Left lung (tissue), 10 donors: Measurements from ENCODE around the gene HOXA5. TPM values are rescaled to one million over a fixed set of nuclear protein-coding genes. Genes with fewer than 3 reads are reported as not detected.

ENCODE experiments used
- ATAC-seq: fragments of 200-7000 bp; cut with Tn5 transposase; one replicate; pipeline ENCODE4 v1.9.1; 2020; ENCODE audit warnings: moderate library complexity
- DNase-seq, 4 donors: peaks; one replicate each; pipeline ENCODE4 v3.0.0-alpha.2; 2013 to 2020
- H3K27ac ChIP-seq, 2 donors: fragments of 200-600 bp; sonication (generic) in 1 of 2; one replicate each; pipeline versions ENCODE4 v1.5.0 to v1.8.0; 2020 to 2021
- H3K27me3 ChIP-seq, 2 donors: fragments of 200-600 bp; sonication (generic) in 1 of 2; one replicate each; pipeline versions ENCODE4 v1.5.0 to v1.8.0; 2020 to 2021
- H3K36me3 ChIP-seq, 2 donors: fragments of 200-600 bp; sonication (generic) in 1 of 2; one replicate each; pipeline versions ENCODE4 v1.5.0 to v1.8.0; 2020 to 2021
- H3K4me1 ChIP-seq, 2 donors: fragments of 200-600 bp; one replicate each; pipeline ENCODE4 v1.8.0; 2021
- H3K4me3 ChIP-seq, 2 donors: fragments of 200-600 bp; sonication (generic) in 1 of 2; one replicate each; pipeline versions ENCODE4 v1.5.0 to v1.8.0; 2020 to 2021; ENCODE audit warnings: mild to moderate bottlenecking in 1 of 2
- H3K9me3 ChIP-seq, 2 donors: fragments of 200-600 bp; sonication (generic) in 1 of 2; one replicate each; pipeline versions ENCODE4 v1.5.0 to v1.8.0; 2020 to 2021
- CTCF ChIP-seq, 2 donors: fragments of 200-600 bp; sonication (generic) in 1 of 2; IDR thresholded peaks; one replicate each; pipeline versions ENCODE4 v1.5.0 to v1.8.0; 2021; ENCODE audit warnings: antibody characterized with exemption in 2 of 2
- intact Hi-C, 2 donors: fragments of 100-400 bp; cut with DNase I; formaldehyde crosslinking; loops; one replicate each; pipeline versions ENCODE4 v1.11.2 to v1.14.2; 2022
- polyA plus RNA-seq, 6 donors: library from polyadenylated mRNA; unstranded; fragments of 120-200 nt; gene quantifications; one replicate each; pipeline ENCODE4 v1.2.1, GENCODE V29; 2013; ENCODE audit not compliant: insufficient read length in 6 of 6
- total RNA-seq, 2 donors: library from RNA; stranded (reverse); fragmentation: NEBNext Ultra II Directional; extraction: Animal tissue kit (Norgen Biotek cat#: 25700); gene quantifications; one replicate each; pipeline ENCODE4 v1.2.1, GENCODE V29; 2021
- donor health status: DM: no; HTN: yes; CAD: no.
- donor health status: DM: no; HTN: no; CAD: no.

The HOXA5 gene
- total and polyA plus RNA-seq, 8 donors = 16.1 to 94.7 (median 86.1) TPM

- Histone ChIP-seq H3K4me1 (peaks cover 9 to 23% of the 10 kb centered on the region in 2 donors), H3K36me3 (no peaks in the 10 kb centered on the region), H3K27ac (peak overlapping the region; percentile 86 to 92), H3K27me3 (peaks cover 22 to 100% of the 10 kb centered on the region in 2 donors), H3K9me3 (no peaks in the 10 kb centered on the region), H3K4me3 (peak overlapping the region; percentile 12 to 52)
- peak in 1 of 4 donors; percentile 41 for DNase-seq
- intact Hi-C loops = loop anchor here in 1 of 2 donors (5.0 kb wide), 1 partner anchor 43 kb away; the partner anchor contains the start of gene HOXA1
- no peak for ATAC-seq
- no peak for TF ChIP-seq CTCF (IDR thresholded peaks at IDR 0.05)
Observed at GRCh38 chr7:27140126-27140857, 3.2 kb downstream of the HOXA5 start.

GRCh38 chr7:27139334-27140125, 4.0 kb downstream of the HOXA5 start:
- peak in 3 of 4 donors; percentile 34 to 75 (median 35) for DNase-seq

GRCh38 chr7:27138985-27139333, 4.5 kb downstream of the HOXA5 start:
- H3K4me1 ChIP-seq = peaks cover 14 to 36% of the 10 kb centered on the region in 2 donors
- no peaks in the 10 kb centered on the region for H3K36me3 ChIP-seq
- H3K9me3 ChIP-seq = no peaks in the 10 kb centered on the region
- peaks cover 13 to 99% of the 10 kb centered on the region in 2 donors for H3K27me3 ChIP-seq
- peak overlapping the region; percentile 86 to 92 for H3K27ac ChIP-seq
- no peak for TF ChIP-seq CTCF (IDR thresholded peaks at IDR 0.05)
- DNase-seq (peak in 2 of 4 donors; percentile 22 to 39), ATAC-seq (no peak)
- intact Hi-C loops = no loop called here
- H3K4me3 ChIP-seq = peak overlapping the region; percentile 0 to 52

More at GRCh38 chr7:27139334-27140125, 4.0 kb downstream of the HOXA5 start:
- peaks cover 9 to 31% of the 10 kb centered on the region in 2 donors for H3K4me1 ChIP-seq
- peak overlapping the region; percentile 86 to 92 for H3K27ac ChIP-seq
- H3K36me3 ChIP-seq = no peaks in the 10 kb centered on the region
- H3K9me3 ChIP-seq = no peaks in the 10 kb centered on the region
- no peak for TF ChIP-seq CTCF (IDR thresholded peaks at IDR 0.05)
- no peak for ATAC-seq
- intact Hi-C loops = loop anchor here in 1 of 2 donors (5.0 kb wide), 1 partner anchor 42 kb away; the partner anchor contains the start of gene HOXA1
- H3K27me3 ChIP-seq = peaks cover 18 to 99% of the 10 kb centered on the region in 2 donors
- H3K4me3 ChIP-seq = peak overlapping the region; percentile 0 to 52

- ATAC-seq (no peak), DNase-seq (peak in 2 of 4 donors; percentile 21 to 30)
- Histone ChIP-seq H3K4me3 (peak overlapping the region in 1 of 2 donors; percentile 52), H3K9me3 (no peaks in the 10 kb centered on the region), H3K36me3 (no peaks in the 10 kb centered on the region), H3K27me3 (peaks cover 13 to 99% of the 10 kb centered on the region in 2 donors), H3K27ac (peak overlapping the region; percentile 86 to 92), H3K4me1 (peaks cover 17 to 39% of the 10 kb centered on the region in 2 donors)
- intact Hi-C loops = no loop called here
- no peak for TF ChIP-seq CTCF (IDR thresholded peaks at IDR 0.05)
Observed at GRCh38 chr7:27138472-27138871, 5.0 kb downstream of the HOXA5 start.
